ENCODE measurements around the gene SYNE1.

DNA sequence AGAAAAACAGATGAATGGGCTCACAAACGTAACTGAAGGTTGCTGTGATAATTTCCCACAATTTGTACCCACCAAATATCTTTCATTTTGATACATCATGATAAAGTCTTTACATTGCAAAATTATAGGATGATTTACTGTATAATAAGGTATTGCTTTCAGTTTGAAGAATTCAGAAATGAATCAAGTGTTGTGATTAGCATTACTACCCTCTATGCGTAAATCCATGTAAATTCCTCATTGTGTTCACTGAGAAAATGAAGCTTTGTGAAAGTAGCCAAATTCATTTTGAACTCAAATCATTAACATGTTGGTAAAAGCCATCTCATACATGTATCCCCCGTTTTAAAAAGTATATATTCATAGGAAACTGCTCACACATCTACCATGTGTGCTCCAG, 450.3 kb downstream of the SYNE1 start:
- no peak for TF ChIP-seq POLR2AphosphoS5 (IDR thresholded peaks at IDR 0.05)
- TF ChIP-seq, protein P1, sequence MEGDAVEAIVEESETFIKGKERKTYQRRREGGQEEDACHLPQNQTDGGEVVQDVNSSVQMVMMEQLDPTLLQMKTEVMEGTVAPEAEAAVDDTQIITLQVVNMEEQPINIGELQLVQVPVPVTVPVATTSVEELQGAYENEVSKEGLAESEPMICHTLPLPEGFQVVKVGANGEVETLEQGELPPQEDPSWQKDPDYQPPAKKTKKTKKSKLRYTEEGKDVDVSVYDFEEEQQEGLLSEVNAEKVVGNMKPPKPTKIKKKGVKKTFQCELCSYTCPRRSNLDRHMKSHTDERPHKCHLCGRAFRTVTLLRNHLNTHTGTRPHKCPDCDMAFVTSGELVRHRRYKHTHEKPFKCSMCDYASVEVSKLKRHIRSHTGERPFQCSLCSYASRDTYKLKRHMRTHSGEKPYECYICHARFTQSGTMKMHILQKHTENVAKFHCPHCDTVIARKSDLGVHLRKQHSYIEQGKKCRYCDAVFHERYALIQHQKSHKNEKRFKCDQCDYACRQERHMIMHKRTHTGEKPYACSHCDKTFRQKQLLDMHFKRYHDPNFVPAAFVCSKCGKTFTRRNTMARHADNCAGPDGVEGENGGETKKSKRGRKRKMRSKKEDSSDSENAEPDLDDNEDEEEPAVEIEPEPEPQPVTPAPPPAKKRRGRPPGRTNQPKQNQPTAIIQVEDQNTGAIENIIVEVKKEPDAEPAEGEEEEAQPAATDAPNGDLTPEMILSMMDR (IDR thresholded peaks at IDR 0.05 in 8 of 11, conservative IDR thresholded peaks at IDR 0.05 in 3 of 11), result no peak
